RPMI8226 (cell line): Measurements from ENCODE around the gene PLAGL2.
"Not testable (repeated sequence)": the region's sequence is repeated elsewhere in the genome, so short reads cannot be mapped to it uniquely, and the experiment has no call there.

Experiments
- DNase-seq: peaks from one replicate; pipeline ENCODE4 v3.0.0-alpha.2; 2015

PLAGL2 gene

GRCh38 chr20:32179515-32179914 lies 28.0 kb downstream of the PLAGL2 start:
- no peak for DNase-seq

GRCh38 chr20:32177696-32178095 lies 29.8 kb downstream of the PLAGL2 start:
- not testable (repeated sequence) for DNase-seq

- DNase-seq: no peak
Measured at GRCh38 chr20:32168184-32168910, 39.2 kb downstream of the PLAGL2 start.

GRCh38 chr20:32167552-32167951 lies 40.0 kb downstream of the PLAGL2 start:
- DNase-seq: no peak

GRCh38 chr20:32165836-32166545 lies 41.6 kb downstream of the PLAGL2 start:
- no peak for DNase-seq

- DNase-seq: no peak
Measured at GRCh38 chr20:32164984-32165735, 42.4 kb downstream of the PLAGL2 start.

- no peak for DNase-seq
Measured at GRCh38 chr20:32163951-32164350, 43.6 kb downstream of the PLAGL2 start.

GRCh38 chr20:32162351-32162750 lies 45.2 kb downstream of the PLAGL2 start:
- DNase-seq: no peak

- DNase-seq: no peak
Measured at GRCh38 chr20:32160341-32160740, 47.2 kb downstream of the PLAGL2 start.

- DNase-seq: no peak
Measured at GRCh38 chr20:32159766-32160221, 47.7 kb downstream of the PLAGL2 start.

GRCh38 chr20:32158943-32159660 lies 48.4 kb downstream of the PLAGL2 start:
- no peak for DNase-seq

GRCh38 chr20:32158351-32158750 lies 49.2 kb downstream of the PLAGL2 start:
- DNase-seq: no peak

GRCh38 chr20:32157611-32158010 lies 49.9 kb downstream of the PLAGL2 start:
- DNase-seq: no peak

GRCh38 chr20:32155017-32155981 lies 52.2 kb downstream of the PLAGL2 start:
- peak; percentile 11 for DNase-seq

GRCh38 chr20:32153771-32154170 lies 53.8 kb downstream of the PLAGL2 start:
- DNase-seq: no peak

- no peak for DNase-seq
Measured at GRCh38 chr20:32153156-32153665, 54.3 kb downstream of the PLAGL2 start.

GRCh38 chr20:32152421-32153155 lies 55.0 kb downstream of the PLAGL2 start:
- no peak for DNase-seq

GRCh38 chr20:32150291-32150848 lies 57.2 kb downstream of the PLAGL2 start:
- no peak for DNase-seq

GRCh38 chr20:32149566-32150170 lies 57.9 kb downstream of the PLAGL2 start:
- DNase-seq: no peak
